ENCODE results near the gene PIERCE2. TPM values are rescaled to one million over a fixed set of nuclear protein-coding genes. Genes with fewer than 3 reads are reported as not detected.
"Not testable (repeated sequence)": the region's sequence is repeated elsewhere in the genome, so short reads cannot be mapped to it uniquely, and the experiment has no call there.

Gene PIERCE2
- total and polyA plus RNA-seq, 2 donors (not counting 3 experiments of a cell fraction or from before 2014, with no cell fraction given): 1.4 to 2.3 TPM

DNA sequence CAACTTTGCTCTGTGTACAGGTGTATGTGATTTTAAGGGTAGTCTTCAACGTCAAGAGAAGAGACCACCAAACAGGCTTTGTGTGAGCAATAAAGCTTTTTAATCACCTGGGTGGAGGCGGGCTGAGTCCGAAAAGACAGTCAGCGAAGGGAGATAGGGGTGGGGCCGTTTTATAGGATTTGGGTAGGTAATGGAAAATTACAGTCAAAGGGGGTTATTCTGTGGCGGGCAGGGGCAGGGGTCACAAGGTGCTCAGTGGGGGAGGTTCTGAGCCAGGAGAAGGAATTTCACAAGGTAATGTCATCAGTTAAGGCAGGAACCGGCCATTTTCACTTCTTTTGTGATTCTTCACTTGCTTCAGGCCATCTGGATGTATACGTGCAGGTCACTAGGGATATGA is 9.4 kb downstream of the PIERCE2 start:
- CTCF ChIA-PET: interaction anchor here (1.1 kb wide), 1 partner anchor 9 kb away, joined by 3 read pairs; the partner anchor contains the start of gene PIERCE2
- H4K20me1 ChIP-seq (replicated peaks; ENCODE audit: control insufficient read depth, extremely low read depth, insufficient read depth, low read length); H3K36me3 ChIP-seq (ENCODE audit: control insufficient read depth in 2 of 2, extremely low read depth in 1 of 2, insufficient read depth in 2 of 2, low read length in 2 of 2); H3K27ac ChIP-seq (ENCODE audit: insufficient read depth, low read depth, low read length); DNase-seq (ENCODE audit: low read depth, low spot score); H3K9me3 ChIP-seq (replicated peaks; ENCODE audit: control insufficient read depth, insufficient read depth, low read length); BruUV-seq (replicated peaks); H2AFZ ChIP-seq (ENCODE audit: low read depth, low read length); H3K4me2 ChIP-seq (ENCODE audit: insufficient read depth, low read length); H3K4me3 ChIP-seq (replicated peaks in 1 of 3; ENCODE audit: insufficient read depth in 1 of 3, low read depth in 1 of 3, low read length in 3 of 3); POLR2A ChIA-PET; FAIRE-seq; H3K9ac ChIP-seq (replicated peaks; ENCODE audit: extremely low read depth, insufficient read depth, low read length); H3K4me1 ChIP-seq (ENCODE audit: control insufficient read depth, extremely low read depth, insufficient read depth, low read length); H3K9me1 ChIP-seq (replicated peaks; ENCODE audit: control insufficient read depth, extremely low read depth, insufficient read depth, low read length); intact Hi-C loops (cut with micrococcal nuclease); H3K27me3 ChIP-seq (ENCODE audit: control insufficient read depth in 2 of 2, insufficient read depth in 2 of 2, low read length in 2 of 2); dilution Hi-C loops (cut with MboI; ENCODE audit: extremely low pct_ligation_motif_present, low sequenced_read_pairs); H3K79me2 ChIP-seq (ENCODE audit: control insufficient read depth, insufficient read depth, low read length): not testable (repeated sequence)

DNA sequence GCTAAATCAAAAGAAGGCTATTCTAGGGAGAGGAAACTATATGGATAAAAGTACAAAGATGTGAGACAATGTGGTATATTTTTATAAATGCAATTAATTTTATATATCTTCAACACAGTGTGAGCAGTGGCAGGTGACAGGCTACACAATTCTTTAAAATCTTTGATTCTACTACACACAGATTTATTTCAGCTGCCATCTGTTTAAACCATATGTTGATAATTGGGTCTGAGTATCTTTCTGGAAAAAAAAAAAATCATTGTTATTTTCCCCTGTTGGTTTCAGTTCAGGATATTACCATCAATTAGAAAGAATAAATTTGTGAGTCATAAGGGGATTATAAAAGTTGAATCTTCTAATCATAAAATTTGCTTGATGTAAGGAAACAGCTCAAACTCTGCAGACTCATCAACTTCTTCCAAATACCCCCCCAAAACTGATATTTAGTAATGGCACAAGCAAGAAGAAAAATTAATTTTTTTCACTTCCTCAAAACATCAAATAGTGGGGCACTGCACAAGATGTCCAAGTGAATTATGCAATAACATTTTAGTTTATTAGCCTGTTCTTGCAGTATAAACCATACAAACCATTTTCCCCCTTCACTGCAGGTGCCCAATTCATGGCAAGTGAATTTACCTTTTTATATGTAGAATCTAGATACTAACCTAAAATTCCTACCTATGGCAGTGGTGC is 12.0 kb downstream of the PIERCE2 start:
- Histone ChIP-seq H3K4me3 (replicated peaks in 1 of 3; ENCODE audit: insufficient read depth in 1 of 3, low read depth in 1 of 3, low read length in 3 of 3) (no peak overlapping the region), H3K9ac (replicated peaks; ENCODE audit: extremely low read depth, insufficient read depth, low read length) (no peak overlapping the region), H3K4me1 (ENCODE audit: control insufficient read depth, extremely low read depth, insufficient read depth, low read length) (no peaks in the 10 kb centered on the region), H3K36me3 (ENCODE audit: control insufficient read depth in 2 of 2, extremely low read depth in 1 of 2, insufficient read depth in 2 of 2, low read length in 2 of 2) (no peaks in the 10 kb centered on the region), H3K4me2 (ENCODE audit: insufficient read depth, low read length) (no peak overlapping the region), H3K27ac (ENCODE audit: insufficient read depth, low read depth, low read length) (no peak overlapping the region), H3K27me3 (ENCODE audit: control insufficient read depth in 2 of 2, insufficient read depth in 2 of 2, low read length in 2 of 2) (no peaks in the 10 kb centered on the region), H3K79me2 (ENCODE audit: control insufficient read depth, insufficient read depth, low read length) (no peaks in the 10 kb centered on the region), H2AFZ (ENCODE audit: low read depth, low read length) (no peak overlapping the region), H4K20me1 (replicated peaks; ENCODE audit: control insufficient read depth, extremely low read depth, insufficient read depth, low read length) (no peaks in the 10 kb centered on the region), H3K9me3 (replicated peaks; ENCODE audit: control insufficient read depth, insufficient read depth, low read length) (no peaks in the 10 kb centered on the region), H3K9me1 (replicated peaks; ENCODE audit: control insufficient read depth, extremely low read depth, insufficient read depth, low read length) (no peaks in the 10 kb centered on the region)
- intact Hi-C loops (cut with micrococcal nuclease) (no loop called here), dilution Hi-C loops (cut with MboI; ENCODE audit: extremely low pct_ligation_motif_present, low sequenced_read_pairs) (no loop called here)
- FAIRE-seq (no peak), DNase-seq (ENCODE audit: low read depth, low spot score) (no peak)
- no peak for TF ChIP-seq EZH2 (IDR thresholded peaks at IDR 0.05; ENCODE audit: borderline replicate concordance, low read depth, low read length, severe bottlenecking)
- no peak for TF ChIP-seq FOS (IDR thresholded peaks at IDR 0.05; ENCODE audit: borderline replicate concordance, insufficient read depth, low read length)
- no peak for TF ChIP-seq POLR2AphosphoS5 (IDR thresholded peaks at IDR 0.05; ENCODE audit: insufficient read depth, low read depth, low read length)
- TF ChIP-seq, protein P1, sequence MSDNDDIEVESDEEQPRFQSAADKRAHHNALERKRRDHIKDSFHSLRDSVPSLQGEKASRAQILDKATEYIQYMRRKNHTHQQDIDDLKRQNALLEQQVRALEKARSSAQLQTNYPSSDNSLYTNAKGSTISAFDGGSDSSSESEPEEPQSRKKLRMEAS (IDR thresholded peaks at IDR 0.05; ENCODE audit: insufficient read depth, insufficient read length): no peak
- TF ChIP-seq GATA2 (IDR thresholded peaks at IDR 0.05; ENCODE audit: insufficient read depth, insufficient read length, low read depth, low read length): no peak
- TF ChIP-seq, protein P2, sequence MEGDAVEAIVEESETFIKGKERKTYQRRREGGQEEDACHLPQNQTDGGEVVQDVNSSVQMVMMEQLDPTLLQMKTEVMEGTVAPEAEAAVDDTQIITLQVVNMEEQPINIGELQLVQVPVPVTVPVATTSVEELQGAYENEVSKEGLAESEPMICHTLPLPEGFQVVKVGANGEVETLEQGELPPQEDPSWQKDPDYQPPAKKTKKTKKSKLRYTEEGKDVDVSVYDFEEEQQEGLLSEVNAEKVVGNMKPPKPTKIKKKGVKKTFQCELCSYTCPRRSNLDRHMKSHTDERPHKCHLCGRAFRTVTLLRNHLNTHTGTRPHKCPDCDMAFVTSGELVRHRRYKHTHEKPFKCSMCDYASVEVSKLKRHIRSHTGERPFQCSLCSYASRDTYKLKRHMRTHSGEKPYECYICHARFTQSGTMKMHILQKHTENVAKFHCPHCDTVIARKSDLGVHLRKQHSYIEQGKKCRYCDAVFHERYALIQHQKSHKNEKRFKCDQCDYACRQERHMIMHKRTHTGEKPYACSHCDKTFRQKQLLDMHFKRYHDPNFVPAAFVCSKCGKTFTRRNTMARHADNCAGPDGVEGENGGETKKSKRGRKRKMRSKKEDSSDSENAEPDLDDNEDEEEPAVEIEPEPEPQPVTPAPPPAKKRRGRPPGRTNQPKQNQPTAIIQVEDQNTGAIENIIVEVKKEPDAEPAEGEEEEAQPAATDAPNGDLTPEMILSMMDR (IDR thresholded peaks at IDR 0.05; ENCODE audit: extremely low read depth in 1 of 2, insufficient read depth in 1 of 2, low read depth in 1 of 2, low read length in 2 of 2): no peak
- no peak for TF ChIP-seq MYC (IDR thresholded peaks at IDR 0.05; ENCODE audit: low read depth, low read length)
- no peak for TF ChIP-seq POLR2A (IDR thresholded peaks at IDR 0.05; ENCODE audit: low read depth, low read length)
- no peak for TF ChIP-seq JUN (IDR thresholded peaks at IDR 0.05; ENCODE audit: borderline replicate concordance, insufficient read depth, insufficient read length, low read depth)
- BruUV-seq (replicated peaks): no TSS peak
- CTCF ChIA-PET: interaction anchor here (2.5 kb wide), 1 partner anchor 15 kb away, joined by 11 read pairs; no protein-coding TSS in a partner anchor
- POLR2A ChIA-PET: no interaction called here
